Measurements from ENCODE around the gene SLCO2A1.
A peak's percentile ranks its signal among the peaks of the same experiment; 100 is the strongest.

SLCO2A1 gene

GRCh38 chr3:133945381-133946095, 84.2 kb downstream of the SLCO2A1 start:
- DNase-seq: peak; percentile 10

- peak; percentile 83 for DNase-seq
Observed at GRCh38 chr3:133944641-133945380, 84.9 kb downstream of the SLCO2A1 start.

- peak; percentile 22 for DNase-seq
Observed at GRCh38 chr3:133944181-133944580, 85.5 kb downstream of the SLCO2A1 start.

GRCh38 chr3:133943639-133944141, 86.0 kb downstream of the SLCO2A1 start:
- DNase-seq: peak; percentile 36

- DNase-seq: peak; percentile 29
Observed at GRCh38 chr3:133943031-133943535, 86.6 kb downstream of the SLCO2A1 start.

- peak; percentile 82 for DNase-seq
Observed at GRCh38 chr3:133941415-133941821, 88.3 kb downstream of the SLCO2A1 start.

GRCh38 chr3:133940536-133940935, 89.2 kb downstream of the SLCO2A1 start:
- DNase-seq: no peak

GRCh38 chr3:133939463-133939835, 90.3 kb downstream of the SLCO2A1 start:
- DNase-seq: peak; percentile 25

- peak; percentile 44 for DNase-seq
Observed at GRCh38 chr3:133938770-133939462, 90.8 kb downstream of the SLCO2A1 start.

GRCh38 chr3:133937756-133938601, 91.7 kb downstream of the SLCO2A1 start:
- DNase-seq: peak; percentile 76

- DNase-seq: no peak
Observed at GRCh38 chr3:133937061-133937686, 92.6 kb downstream of the SLCO2A1 start.

GRCh38 chr3:133935843-133936769, 93.6 kb downstream of the SLCO2A1 start:
- peak; percentile 27 for DNase-seq

- peak; percentile 28 for DNase-seq
Observed at GRCh38 chr3:133934996-133935842, 94.5 kb downstream of the SLCO2A1 start.

- DNase-seq: peak; percentile 23
Observed at GRCh38 chr3:133934073-133934970, 95.4 kb downstream of the SLCO2A1 start.

- no peak for DNase-seq
Observed at GRCh38 chr3:133933097-133934024, 96.4 kb downstream of the SLCO2A1 start.

- no peak for DNase-seq
Observed at GRCh38 chr3:133932009-133932408, 97.7 kb downstream of the SLCO2A1 start.

- DNase-seq: no peak
Observed at GRCh38 chr3:133931084-133931483, 98.6 kb downstream of the SLCO2A1 start.
